A673 (cell line): ENCODE measurements around the gene NGEF. TPM values are rescaled to one million over a fixed set of nuclear protein-coding genes. Genes with fewer than 3 reads are reported as not detected.

Experiments
- BruUV-seq: library from RNA; stranded (reverse); fragments of 400-500 nt; replicated peaks from 2 replicates; lab custom pipeline; 2021; lab: Mats Ljungman, UMichigan
- CTCF ChIA-PET: fragments of 300-600 bp; sonication (Branson Sonifier 250); formaldehyde crosslinking; loops from one replicate; lab custom pipeline; 2022; ENCODE audit warnings: antibody characterized with exemption; lab: Charles Lee
- POLR2A ChIA-PET: fragments of 300-600 bp; sonication (Branson Sonifier 250); formaldehyde crosslinking; loops from one replicate; lab custom pipeline; 2022; ENCODE audit warnings: antibody characterized with exemption; ENCODE audit not compliant: low non-redundant PET; lab: Charles Lee
- DNase-seq: peaks from one replicate; pipeline ENCODE4 v3.0.0-alpha.2; 2015; ENCODE audit warnings: low spot score
- H3K27ac ChIP-seq: fragments of 200-600 bp; sonication (generic); 2 replicates; pipeline ENCODE4 v1.5.1; 2016; ENCODE audit warnings: mixed run types, low read depth, mild to moderate bottlenecking, mixed read lengths, antibody characterized with exemption, low read length; ENCODE audit not compliant: poor library complexity, severe bottlenecking
- H3K27me3 ChIP-seq: fragments of 200-600 bp; sonication (generic); replicated peaks from 2 replicates; pipeline ENCODE4 v1.6.1; 2017; ENCODE audit warnings: mixed run types, low read depth, mild to moderate bottlenecking, mixed read lengths, antibody characterized with exemption, low read length; ENCODE audit not compliant: insufficient read depth, poor library complexity
- H3K36me3 ChIP-seq: fragments of 200-600 bp; sonication (generic); 2 replicates; pipeline ENCODE4 v1.6.1; 2016; ENCODE audit warnings: mixed run types, mild to moderate bottlenecking, mixed read lengths, antibody characterized with exemption, low read length; ENCODE audit not compliant: insufficient read depth, poor library complexity, severe bottlenecking
- H3K4me1 ChIP-seq: fragments of 200-600 bp; sonication (generic); 2 replicates; pipeline ENCODE4 v1.6.1; 2017; ENCODE audit warnings: mixed run types, mild to moderate bottlenecking, mixed read lengths, antibody characterized with exemption, low read length; ENCODE audit not compliant: insufficient read depth, poor library complexity, severe bottlenecking
- H3K4me3 ChIP-seq: fragments of 200-600 bp; sonication (generic); 2 replicates; pipeline ENCODE4 v1.5.1; 2016; ENCODE audit warnings: low read depth, mixed run types, mild to moderate bottlenecking, mixed read lengths, low read length; ENCODE audit not compliant: poor library complexity, severe bottlenecking
- H3K9me3 ChIP-seq: fragments of 200-600 bp; sonication (generic); 2 replicates; pipeline ENCODE4 v1.6.1; 2016; ENCODE audit warnings: mixed run types, low read depth, mild to moderate bottlenecking, mixed read lengths, antibody characterized with exemption, low read length; ENCODE audit not compliant: poor library complexity, severe bottlenecking
- CTCF ChIP-seq: fragments of 300-800, 200-600 bp; sonication (generic); conservative IDR thresholded peaks from 2 replicates; pipeline ENCODE4 v1.5.1; 2017; ENCODE audit warnings: low read depth, mild to moderate bottlenecking, antibody characterized with exemption, low read length, moderate library complexity, mixed read lengths
- EZH2 ChIP-seq: fragments of 200-600 bp; sonication (generic); IDR thresholded peaks from 2 replicates; pipeline ENCODE4 v1.6.1; 2017; ENCODE audit warnings: borderline replicate concordance, low read depth, mild to moderate bottlenecking, mixed read lengths, antibody characterized with exemption, low read length; ENCODE audit not compliant: poor library complexity, severe bottlenecking
- intact Hi-C: fragments of 100-400 bp; cut with micrococcal nuclease; formaldehyde crosslinking; loops from one replicate; pipeline ENCODE4 v1.10.0; 2022; ENCODE audit not compliant: unreplicated experiment
- total RNA-seq: library from RNA; stranded (reverse); gene quantifications from 2 replicates; pipeline ENCODE4 v1.2.3, GENCODE V29; 2021

The NGEF gene
- total RNA-seq, 1 experiment from 2014 or later, result 0.69 TPM

GRCh38 chr2:232925153-232925820 lies 87.8 kb downstream of the NGEF start:
- intact Hi-C loops, result no loop called here
- no peak for TF ChIP-seq EZH2
- no peak for TF ChIP-seq CTCF
- Histone ChIP-seq H3K4me3 (no peak overlapping the region), H3K36me3 (no peaks in the 10 kb centered on the region), H3K27me3 (peaks cover 31% of the 10 kb centered on the region), H3K9me3 (no peaks in the 10 kb centered on the region), H3K4me1 (peaks cover 12% of the 10 kb centered on the region), H3K27ac (no peak overlapping the region)
- CTCF ChIA-PET, result no interaction called here
- BruUV-seq, result no TSS peak
- no peak for DNase-seq
- POLR2A ChIA-PET, result no interaction called here

DNA sequence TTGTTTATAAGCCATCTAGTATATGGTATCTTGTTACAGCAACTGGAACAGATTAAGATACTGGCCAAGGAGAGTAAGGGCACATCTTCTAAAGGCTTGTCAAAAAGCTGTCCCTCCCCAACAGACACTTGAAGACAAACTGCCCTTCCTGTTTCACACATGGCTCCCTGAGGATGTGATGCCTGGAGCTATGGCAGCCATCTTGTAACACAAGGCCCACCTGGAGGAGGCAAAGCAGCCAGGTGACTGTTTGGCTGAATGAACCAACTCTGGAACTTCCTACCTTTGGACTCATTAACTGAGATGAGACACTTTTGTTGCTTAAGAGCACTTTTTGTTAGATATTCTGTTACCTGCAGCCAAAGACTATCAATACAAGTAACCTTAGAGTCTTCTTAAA lies 88.6 kb downstream of the NGEF start:
- CTCF ChIA-PET, result no interaction called here
- peaks cover 31% of the 10 kb centered on the region for H3K27me3 ChIP-seq
- H3K4me3 ChIP-seq, result no peak overlapping the region
- no peak for DNase-seq
- POLR2A ChIA-PET, result no interaction called here
- no peak overlapping the region for H3K27ac ChIP-seq
- intact Hi-C loops, result no loop called here
- H3K36me3 ChIP-seq, result no peaks in the 10 kb centered on the region
- no peaks in the 10 kb centered on the region for H3K9me3 ChIP-seq
- no peak for TF ChIP-seq EZH2
- no peak for TF ChIP-seq CTCF
- BruUV-seq, result no TSS peak
- H3K4me1 ChIP-seq, result peaks cover 15% of the 10 kb centered on the region

DNA sequence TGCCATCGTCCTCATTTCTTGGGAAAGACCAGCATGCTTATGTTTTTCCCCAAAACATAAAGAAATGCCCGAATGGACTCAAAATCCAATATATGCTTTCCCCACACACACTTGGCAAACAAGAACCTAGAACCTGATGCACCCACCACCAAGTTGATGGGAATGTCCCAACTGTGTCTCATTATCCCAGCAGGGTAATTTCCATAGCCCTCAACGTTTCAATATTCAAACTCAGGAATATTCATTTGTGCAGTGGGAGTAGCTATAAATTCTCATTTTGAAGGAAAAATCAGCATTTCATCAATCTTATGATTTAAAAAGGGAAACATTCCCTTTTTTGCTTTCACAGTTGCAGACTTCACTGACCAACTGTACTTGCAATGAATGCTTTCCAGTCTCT lies 92.3 kb downstream of the NGEF start:
- intact Hi-C loops, result no loop called here
- ChIA-PET POLR2A (no interaction called here), CTCF (no interaction called here)
- BruUV-seq, result no TSS peak
- no peak for TF ChIP-seq CTCF
- no peak for TF ChIP-seq EZH2
- peaks cover 8% of the 10 kb centered on the region for H3K27me3 ChIP-seq
- H3K4me1 ChIP-seq, result peaks cover 11% of the 10 kb centered on the region
- H3K9me3 ChIP-seq, result no peaks in the 10 kb centered on the region
- H3K36me3 ChIP-seq, result no peaks in the 10 kb centered on the region
- DNase-seq, result no peak
- H3K4me3 ChIP-seq, result peak overlapping the region; percentile 30
- no peak overlapping the region for H3K27ac ChIP-seq
